GM12891 (cell line): Measurements from ENCODE around the gene CBX2.
A peak's percentile ranks its signal among the peaks of the same experiment; 100 is the strongest.

Source experiments
- DNase-seq: peaks from one replicate; pipeline ENCODE4 v3.0.0; 2011; ENCODE audit warnings: low spot score; ENCODE audit not compliant: insufficient read length
- FAIRE-seq: peaks from 2 replicates; lab custom pipeline; 2011; peaks lifted over from hg19 to GRCh38; lab: Jason Lieb, UNC
- PAX5 ChIP-seq: IDR thresholded peaks from 2 replicates; pipeline ENCODE4 v1.6.1; 2011; ENCODE audit warnings: low read length, moderate library complexity, mild to moderate bottlenecking; ENCODE audit not compliant: insufficient read depth, severe bottlenecking
- POLR2A ChIP-seq: IDR thresholded peaks from 2 replicates; pipeline ENCODE4 v1.6.1; 2011; ENCODE audit warnings: low read depth, low read length, control low read depth
- POLR2AphosphoS5 ChIP-seq: IDR thresholded peaks from 2 replicates; pipeline ENCODE4 v1.6.1; 2011; ENCODE audit warnings: low read depth, low read length, control low read depth
- POU2F2 ChIP-seq: IDR thresholded peaks from 2 replicates; pipeline ENCODE4 v1.6.1; 2011; ENCODE audit warnings: low read depth, mild to moderate bottlenecking, control low read depth, low read length, moderate library complexity
- SPI1 ChIP-seq: IDR thresholded peaks from 2 replicates; pipeline ENCODE4 v1.6.1; 2011; ENCODE audit warnings: low read depth, low read length, control low read depth
- TAF1 ChIP-seq: IDR thresholded peaks from 2 replicates; pipeline ENCODE4 v1.6.1; 2011; ENCODE audit warnings: low read depth, low read length, control low read depth

CBX2 gene

DNA sequence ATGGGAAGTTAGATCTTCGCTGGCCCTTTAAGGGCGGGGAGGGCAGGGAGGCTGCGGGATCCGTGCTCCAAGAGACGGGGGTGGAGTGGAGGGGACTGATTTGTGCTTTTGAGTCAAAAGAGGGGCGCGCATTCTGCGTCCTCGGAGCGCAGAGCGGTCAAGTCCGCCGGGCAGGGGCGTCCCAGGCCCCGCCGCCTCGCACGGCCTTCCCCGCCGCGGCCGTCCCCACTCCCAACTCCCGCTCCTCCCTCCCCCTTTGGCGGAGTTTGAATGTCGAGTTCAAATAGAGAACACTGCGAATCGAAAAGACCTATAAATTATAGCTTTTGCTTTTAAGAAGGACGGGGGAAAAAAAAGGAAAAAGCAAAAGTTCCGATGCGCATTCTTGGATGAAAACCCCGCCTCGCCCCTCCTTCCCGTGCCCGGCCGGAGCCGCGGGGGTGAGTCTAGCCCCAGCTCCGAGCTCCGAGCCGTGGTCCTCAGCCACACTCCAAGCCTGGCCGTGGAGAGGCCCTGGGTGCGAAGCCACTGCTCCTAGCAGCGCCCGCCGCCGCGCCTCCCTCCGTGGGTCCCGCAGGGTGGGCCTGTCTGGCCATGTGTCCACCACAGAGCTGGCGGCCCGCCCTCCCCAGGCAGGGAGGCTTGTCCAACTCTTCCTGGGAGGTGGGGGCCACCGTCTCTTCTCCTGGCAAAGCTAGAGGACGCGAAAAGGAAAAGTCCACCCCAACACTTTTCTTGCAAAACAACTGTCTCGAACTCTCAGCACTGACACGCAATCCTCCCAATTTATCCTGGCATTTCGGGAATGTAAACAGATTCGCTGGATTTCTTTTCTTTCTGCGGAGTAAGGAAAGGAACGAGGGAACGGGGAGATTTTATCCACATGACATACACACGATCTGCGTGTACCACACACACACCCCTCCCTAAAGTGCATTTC is 15.3 kb downstream of the CBX2 start:
- FAIRE-seq (no peak), DNase-seq (no peak)
- TF ChIP-seq PAX5 (no peak), POLR2AphosphoS5 (no peak), POU2F2 (no peak), POLR2A (no peak), SPI1 (no peak), TAF1 (no peak)

DNA sequence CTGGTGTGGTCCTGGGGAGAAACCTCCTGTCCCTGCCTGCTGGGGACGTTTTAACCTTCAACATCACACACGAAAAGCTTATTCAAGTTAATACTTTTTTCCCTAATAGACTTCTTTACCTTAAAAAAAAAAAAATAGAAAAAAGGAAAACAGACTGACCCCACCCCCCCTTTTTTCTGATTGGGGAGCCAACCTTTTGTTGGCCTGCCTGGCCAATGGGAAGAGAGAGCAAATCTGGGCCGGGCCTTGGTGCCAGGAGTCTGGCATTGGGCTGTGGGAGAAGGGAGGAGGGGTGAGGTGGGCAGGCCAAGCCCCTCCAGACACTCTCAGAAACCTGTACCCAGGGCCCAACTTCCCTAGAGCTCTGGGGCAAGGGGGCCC is 16.0 kb downstream of the CBX2 start:
- DNase-seq (no peak), FAIRE-seq (no peak)
- TF ChIP-seq POLR2A (no peak), SPI1 (no peak), POLR2AphosphoS5 (no peak), POU2F2 (no peak)

DNA sequence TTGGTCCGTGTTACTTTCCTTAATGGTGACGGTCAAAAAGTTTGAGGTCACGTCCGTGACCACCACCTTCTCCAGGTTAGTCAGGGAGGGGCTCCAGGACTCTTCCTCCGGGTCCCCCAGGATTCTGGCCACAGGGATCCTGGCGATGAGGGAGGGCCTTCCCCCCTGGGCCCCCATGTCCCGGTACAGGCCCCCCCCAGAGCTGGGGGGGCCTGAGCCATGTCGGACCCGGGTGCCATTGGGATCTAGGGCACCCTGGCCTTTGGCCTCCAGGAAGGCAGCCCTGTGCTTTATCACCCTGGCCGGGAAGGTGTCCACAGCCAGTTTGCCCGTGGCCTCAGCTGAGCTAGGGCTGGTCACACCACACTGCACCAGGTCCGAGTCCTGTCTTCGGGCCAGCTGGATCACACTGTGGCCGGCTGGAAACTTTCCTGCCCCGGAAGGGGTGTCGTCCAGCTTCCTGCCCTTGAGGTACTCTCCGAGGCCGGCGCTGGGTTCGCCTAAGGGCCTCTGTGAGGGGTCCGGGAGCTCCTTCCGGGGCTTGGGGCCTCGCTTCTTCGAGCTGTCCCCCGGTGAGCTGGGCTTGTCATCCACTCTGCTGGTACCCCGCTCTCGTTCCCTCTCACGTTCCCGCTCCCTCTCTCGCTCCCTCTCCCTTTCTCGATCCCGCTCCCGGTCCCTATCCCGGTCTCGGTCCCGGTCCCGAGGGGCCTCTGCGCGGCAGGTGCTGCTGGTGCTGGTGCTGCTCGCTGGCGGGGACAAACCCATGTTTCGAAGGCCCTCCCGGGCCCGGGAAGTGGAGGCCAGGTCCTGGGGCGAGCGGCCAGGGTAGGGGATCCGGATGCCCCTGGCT is 16.9 kb downstream of the CBX2 start:
- FAIRE-seq, result no peak
- no peak for DNase-seq

DNA sequence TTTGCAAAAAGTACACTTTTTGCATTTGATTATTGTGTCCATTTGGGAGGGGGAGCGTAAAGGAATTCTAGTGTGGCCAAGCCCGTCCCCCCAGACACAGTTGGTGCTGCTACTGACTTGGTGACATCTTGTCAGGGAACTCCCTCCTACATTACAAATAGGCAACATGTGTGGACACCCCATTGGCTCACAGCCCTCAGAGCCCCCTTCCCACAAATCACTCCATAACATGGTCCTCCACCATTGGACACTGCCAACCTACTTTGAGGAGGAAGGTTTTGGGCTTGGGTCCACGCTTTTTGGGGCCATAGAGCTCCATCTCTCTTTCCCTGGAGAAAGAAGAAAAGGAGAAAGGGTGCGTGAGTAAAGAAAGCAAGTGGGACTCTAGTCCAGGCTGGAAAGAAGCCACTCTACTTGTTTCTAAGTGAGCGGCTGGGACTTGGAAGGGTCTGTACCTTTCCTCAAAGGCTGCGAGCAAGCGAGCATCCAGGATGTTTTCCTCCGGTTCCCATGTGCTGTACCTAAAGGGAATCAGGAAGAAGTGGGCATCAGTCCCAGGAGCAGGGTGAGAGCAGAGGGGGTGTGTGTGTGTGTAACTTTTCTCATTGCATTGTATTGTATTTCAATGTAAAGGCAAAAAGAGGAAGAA is 18.0 kb downstream of the CBX2 start:
- TF ChIP-seq PAX5, result no peak
- TF ChIP-seq POLR2A, result no peak
- no peak for TF ChIP-seq POU2F2
- TF ChIP-seq SPI1, result no peak
- no peak for TF ChIP-seq TAF1
- no peak for TF ChIP-seq POLR2AphosphoS5
- DNase-seq, result no peak
- no peak for FAIRE-seq

More for the DNA sequence above, 16.9 kb downstream of the CBX2 start:
- no peak for TF ChIP-seq POU2F2
- TF ChIP-seq SPI1, result no peak
- TF ChIP-seq TAF1, result no peak
- TF ChIP-seq PAX5, result no peak
- no peak for TF ChIP-seq POLR2AphosphoS5
- TF ChIP-seq POLR2A, result no peak

DNA sequence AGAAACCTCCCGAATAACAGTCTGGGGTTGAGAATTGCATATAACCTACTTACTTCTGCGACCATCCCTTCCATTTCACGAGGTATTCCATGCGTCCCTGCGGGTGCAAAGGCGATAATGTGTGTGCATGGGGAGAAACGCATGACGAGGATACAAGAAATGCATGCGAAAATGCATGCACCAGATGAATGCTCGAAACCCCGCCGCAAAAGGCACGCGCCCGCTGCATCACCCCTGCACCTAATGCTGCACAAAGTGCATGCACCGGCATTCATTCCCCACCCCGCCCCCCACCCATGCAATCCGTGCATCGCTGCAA is 18.5 kb downstream of the CBX2 start:
- TF ChIP-seq SPI1 (no peak), POLR2A (no peak), PAX5 (no peak), TAF1 (no peak), POU2F2 (no peak)
- FAIRE-seq, result peak; percentile 83
- DNase-seq, result no peak

DNA sequence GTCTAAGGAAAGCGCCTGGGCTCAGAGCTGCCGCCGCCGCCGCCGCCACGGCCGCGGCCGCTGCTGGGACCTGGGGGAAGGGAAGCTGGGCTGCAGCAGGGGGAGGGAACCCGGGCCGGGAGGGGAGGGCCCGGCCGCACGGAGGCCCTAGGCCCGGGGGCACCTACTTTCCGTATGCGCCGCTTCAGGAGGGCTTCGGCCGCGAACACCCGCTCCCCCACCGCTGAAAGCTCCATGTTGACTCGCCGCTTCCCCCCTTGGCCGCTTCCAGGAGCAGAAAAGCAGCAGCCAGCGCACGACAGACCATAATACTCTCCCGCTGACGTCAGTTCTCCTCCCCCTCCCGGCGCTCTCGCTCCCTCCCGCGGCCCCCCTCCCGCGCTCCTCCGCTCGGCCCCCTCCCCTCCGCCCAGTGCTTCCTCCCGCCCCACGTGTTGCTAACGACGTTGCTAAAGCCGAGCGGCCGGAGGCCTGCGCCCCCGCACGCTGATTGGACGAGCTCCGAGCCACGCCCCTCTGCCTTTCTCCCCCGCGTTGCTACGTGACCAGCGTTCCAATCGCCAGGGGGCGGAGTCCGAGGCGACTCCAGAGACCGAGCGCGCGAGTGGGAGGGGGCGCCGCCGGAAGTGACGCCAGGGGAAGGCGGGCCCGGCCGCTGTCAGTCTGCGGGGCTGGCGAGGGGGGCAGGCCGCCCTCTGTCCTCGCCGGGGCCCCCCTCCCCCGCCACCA is 19.0 kb downstream of the CBX2 start, which contains the start of gene CBX8:
Gene CBX8 (minus strand): TSS at position 315 of the 729 bp plus-strand sequence. CDS start 79 bp downstream, at position 236.
- FAIRE-seq (peak; percentile 100), DNase-seq (peak; percentile 99)

DNA sequence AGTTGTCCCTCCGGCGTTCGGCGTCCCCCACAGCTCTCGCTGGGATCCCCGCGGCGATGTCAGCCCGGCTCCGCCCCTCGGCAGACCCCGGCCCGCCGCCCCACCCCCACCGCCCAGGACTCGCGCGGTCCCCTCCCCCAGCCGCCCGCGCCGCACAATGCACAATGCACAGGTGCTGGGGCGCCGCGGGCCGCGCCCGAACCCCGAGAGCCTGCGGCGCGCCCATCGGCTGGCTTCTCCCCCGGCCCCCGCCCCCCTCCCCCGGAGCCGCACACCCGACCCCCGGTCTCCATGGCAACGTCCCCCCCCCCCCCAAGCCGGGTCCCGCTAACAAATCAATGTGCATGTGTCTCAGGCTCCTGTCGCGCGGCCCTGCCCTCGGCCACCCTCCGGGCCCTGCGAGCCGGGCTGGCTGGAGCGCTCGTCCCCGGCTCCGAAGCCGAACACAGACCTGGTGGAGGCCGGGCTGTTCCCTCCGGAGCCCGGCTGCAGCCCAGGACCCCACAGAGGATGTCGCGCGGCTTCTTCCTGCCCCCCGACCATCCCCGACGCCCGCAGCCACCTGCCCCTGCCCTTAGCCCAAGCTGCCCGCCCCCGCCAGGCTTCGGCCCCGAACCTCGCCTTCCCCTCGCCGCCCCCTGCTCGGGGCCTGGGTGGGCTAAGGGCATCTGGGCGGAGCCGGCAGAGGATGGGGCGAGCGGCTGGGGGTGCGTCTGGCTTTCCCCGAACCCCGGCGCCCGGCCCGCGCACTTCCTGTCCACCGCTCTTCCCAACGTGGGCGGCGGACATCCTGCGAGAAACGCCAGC is 19.7 kb downstream of the CBX2 start:
- FAIRE-seq (no peak), DNase-seq (no peak)
- TF ChIP-seq POU2F2, result no peak
- TF ChIP-seq PAX5, result no peak
- TF ChIP-seq POLR2A, result no peak

More for the DNA sequence above, 19.0 kb downstream of the CBX2 start, which contains the start of gene CBX8:
- TF ChIP-seq SPI1 (0 out of 2 replicates have a peak, but pooled peaks have one; percentile 0), POLR2AphosphoS5 (no peak)

DNA sequence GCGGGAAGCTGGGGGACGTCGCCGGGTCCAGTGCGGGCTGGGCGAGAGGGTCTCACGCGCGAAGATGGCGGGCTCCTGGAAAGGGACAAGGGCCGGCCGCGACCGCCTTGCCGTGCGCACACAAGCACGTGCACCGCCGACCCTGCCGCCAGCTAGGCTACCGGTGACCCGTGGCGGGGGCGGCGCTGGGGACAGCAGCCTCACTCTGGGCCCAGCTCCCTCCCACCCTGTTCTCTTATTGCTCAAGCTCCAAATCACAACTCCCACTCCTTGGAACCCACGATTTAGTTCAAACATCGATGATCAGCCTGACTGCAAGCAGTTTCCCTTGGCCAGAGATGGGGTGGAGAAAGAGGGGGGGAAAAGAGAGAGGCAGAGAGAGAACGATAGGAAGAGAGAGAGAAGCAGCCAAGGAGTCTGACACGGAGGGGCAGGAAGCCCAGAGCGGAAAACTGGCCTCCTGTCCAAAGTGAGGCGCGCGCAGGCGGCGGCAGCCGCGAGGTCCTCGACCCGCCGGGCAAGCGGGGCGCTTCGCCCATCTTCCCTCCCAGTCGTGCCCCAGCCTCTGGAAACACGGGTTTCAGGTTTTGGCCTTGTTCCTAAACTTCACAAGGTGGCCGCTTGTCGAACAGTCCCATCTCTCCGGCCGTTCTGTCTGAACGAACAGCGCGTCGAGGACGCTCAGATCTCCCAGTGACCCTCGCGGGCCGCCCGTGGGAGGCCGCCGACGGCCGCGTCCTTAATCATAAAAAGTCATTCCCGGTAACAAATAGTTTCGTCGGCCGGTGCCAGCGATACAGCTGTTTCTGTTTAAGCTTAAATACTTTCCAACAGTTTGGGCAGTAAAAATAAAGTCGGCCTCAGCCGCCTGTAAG is 20.6 kb downstream of the CBX2 start:
- TF ChIP-seq SPI1 (no peak), POLR2A (no peak), POU2F2 (no peak), TAF1 (no peak), PAX5 (no peak), POLR2AphosphoS5 (no peak)
- no peak for DNase-seq
- no peak for FAIRE-seq
